ENCODE data around the gene RNASE11. TPM values are rescaled to one million over a fixed set of nuclear protein-coding genes. Genes with fewer than 3 reads are reported as not detected.
"Not testable (repeated sequence)": the region's sequence is repeated elsewhere in the genome, so short reads cannot be mapped to it uniquely, and the experiment has no call there.

Gene RNASE11
- total RNA-seq, 2 experiments from 2014 or later = not detected

GRCh38 chr14:20568393-20568792 is 19.4 kb downstream of the RNASE11 start:
- Mint-ChIP-seq H3K27me3 (no peaks in the 10 kb centered on the region), H3K9me3 (peaks cover 5% of the 10 kb centered on the region), H3K36me3 (ENCODE audit: low read depth) (no peaks in the 10 kb centered on the region), H3K27ac (no peak overlapping the region), H3K4me3 (no peak overlapping the region), H3K4me1 (ENCODE audit: low read depth) (peaks cover 7% of the 10 kb centered on the region)
- TF ChIP-seq, protein P1, sequence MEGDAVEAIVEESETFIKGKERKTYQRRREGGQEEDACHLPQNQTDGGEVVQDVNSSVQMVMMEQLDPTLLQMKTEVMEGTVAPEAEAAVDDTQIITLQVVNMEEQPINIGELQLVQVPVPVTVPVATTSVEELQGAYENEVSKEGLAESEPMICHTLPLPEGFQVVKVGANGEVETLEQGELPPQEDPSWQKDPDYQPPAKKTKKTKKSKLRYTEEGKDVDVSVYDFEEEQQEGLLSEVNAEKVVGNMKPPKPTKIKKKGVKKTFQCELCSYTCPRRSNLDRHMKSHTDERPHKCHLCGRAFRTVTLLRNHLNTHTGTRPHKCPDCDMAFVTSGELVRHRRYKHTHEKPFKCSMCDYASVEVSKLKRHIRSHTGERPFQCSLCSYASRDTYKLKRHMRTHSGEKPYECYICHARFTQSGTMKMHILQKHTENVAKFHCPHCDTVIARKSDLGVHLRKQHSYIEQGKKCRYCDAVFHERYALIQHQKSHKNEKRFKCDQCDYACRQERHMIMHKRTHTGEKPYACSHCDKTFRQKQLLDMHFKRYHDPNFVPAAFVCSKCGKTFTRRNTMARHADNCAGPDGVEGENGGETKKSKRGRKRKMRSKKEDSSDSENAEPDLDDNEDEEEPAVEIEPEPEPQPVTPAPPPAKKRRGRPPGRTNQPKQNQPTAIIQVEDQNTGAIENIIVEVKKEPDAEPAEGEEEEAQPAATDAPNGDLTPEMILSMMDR (IDR thresholded peaks at IDR 0.05) = no peak
- no peak for DNase-seq
- ChIA-PET CTCF (no interaction called here), POLR2A (no interaction called here)
- intact Hi-C loops (cut with micrococcal nuclease) = no loop called here
- ATAC-seq = no peak

GRCh38 chr14:20567199-20567598 is 20.6 kb downstream of the RNASE11 start:
- H3K4me3 Mint-ChIP-seq; H3K9me3 Mint-ChIP-seq; H3K27me3 Mint-ChIP-seq; H3K27ac Mint-ChIP-seq; DNase-seq; H3K4me1 Mint-ChIP-seq (ENCODE audit: low read depth); ATAC-seq; intact Hi-C loops (cut with micrococcal nuclease); POLR2A ChIA-PET; CTCF ChIA-PET; H3K36me3 Mint-ChIP-seq (ENCODE audit: low read depth): not testable (repeated sequence)

DNA sequence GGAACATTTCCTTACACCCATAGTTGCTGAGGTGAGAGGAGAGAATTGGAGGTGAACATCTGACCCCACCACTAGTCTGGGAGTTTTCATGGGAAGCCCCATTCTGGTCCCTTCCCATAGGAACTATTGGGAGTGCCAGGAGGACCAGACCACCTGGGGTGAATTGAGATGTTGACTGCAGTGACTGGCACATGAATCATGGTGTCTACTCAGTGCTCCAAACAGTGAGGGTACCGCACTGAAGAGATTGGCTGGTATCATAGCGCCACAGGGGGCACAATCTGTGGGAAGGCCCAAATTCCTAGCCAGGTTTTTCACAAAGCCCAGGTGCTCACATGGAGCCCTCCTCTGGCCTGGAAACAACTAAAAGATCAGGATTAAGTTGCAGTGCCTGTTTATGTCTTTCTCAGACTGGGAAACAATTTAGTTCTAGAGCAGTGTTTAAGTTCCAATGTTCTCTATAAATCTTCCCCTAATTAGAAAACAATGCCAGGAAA is 23.3 kb downstream of the RNASE11 start:
- ChIA-PET CTCF (no interaction called here), POLR2A (no interaction called here)
- H3K27me3 Mint-ChIP-seq = no peaks in the 10 kb centered on the region
- intact Hi-C loops (cut with micrococcal nuclease) = no loop called here
- ATAC-seq = no peak
- H3K36me3 Mint-ChIP-seq (ENCODE audit: low read depth) = no peaks in the 10 kb centered on the region
- H3K4me1 Mint-ChIP-seq (ENCODE audit: low read depth) = peaks cover 7% of the 10 kb centered on the region
- H3K9me3 Mint-ChIP-seq = peaks cover 5% of the 10 kb centered on the region
- H3K27ac Mint-ChIP-seq = no peak overlapping the region
- H3K4me3 Mint-ChIP-seq = no peak overlapping the region
- DNase-seq = no peak
- TF ChIP-seq, protein P1 (IDR thresholded peaks at IDR 0.05) = no peak

DNA sequence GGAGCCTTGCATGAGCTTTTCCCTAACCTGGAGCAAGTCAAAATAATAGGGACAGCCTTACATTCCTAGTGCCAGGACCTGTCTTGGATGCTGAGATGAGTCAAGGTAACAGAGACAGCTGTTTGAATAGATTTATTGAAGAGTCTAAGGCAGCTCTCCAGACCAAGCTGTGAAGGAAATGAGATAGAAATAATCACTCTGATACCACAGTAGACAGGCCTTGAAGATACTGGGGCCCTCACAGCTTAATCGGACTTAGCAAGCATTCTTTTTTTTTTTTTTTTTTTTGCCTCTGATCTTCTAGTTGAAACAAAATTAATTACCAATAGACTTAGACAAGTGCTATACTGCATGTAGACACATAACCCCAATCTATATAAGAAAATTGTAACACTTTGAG is 23.8 kb downstream of the RNASE11 start:
- intact Hi-C loops (cut with micrococcal nuclease) = no loop called here
- POLR2A ChIA-PET = no interaction called here
- no peaks in the 10 kb centered on the region for H3K36me3 Mint-ChIP-seq (ENCODE audit: low read depth)
- ATAC-seq (no peak), DNase-seq (no peak)
- H3K4me3 Mint-ChIP-seq = no peak overlapping the region
- CTCF ChIA-PET = no interaction called here
- H3K4me1 Mint-ChIP-seq (ENCODE audit: low read depth) = peaks cover 7% of the 10 kb centered on the region
- H3K9me3 Mint-ChIP-seq = peaks cover 5% of the 10 kb centered on the region
- H3K27me3 Mint-ChIP-seq = no peaks in the 10 kb centered on the region
- TF ChIP-seq, protein P1 (IDR thresholded peaks at IDR 0.05) = no peak
- H3K27ac Mint-ChIP-seq = no peak overlapping the region

DNA sequence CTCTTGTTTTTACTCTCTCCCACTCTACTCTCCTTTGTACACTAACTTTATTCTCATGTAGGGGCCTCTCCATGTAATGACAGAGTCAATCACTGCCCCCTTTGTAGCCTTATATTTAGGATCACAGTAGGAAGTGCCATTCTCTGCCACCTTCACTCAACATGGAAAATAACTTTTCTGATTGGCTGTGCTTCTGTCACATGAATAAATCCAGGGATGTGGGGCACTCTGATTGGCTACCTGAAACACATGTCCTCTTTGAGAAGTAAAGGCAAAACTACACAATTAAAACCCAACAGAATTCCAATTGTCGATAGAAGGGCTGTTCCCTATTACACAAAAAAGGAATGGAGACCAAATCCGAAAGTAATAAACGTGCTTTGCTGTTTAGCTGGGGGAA is 26.8 kb downstream of the RNASE11 start, which contains the start of gene RNASE9:
RNASE9 (minus strand) TSS at position 87 of the 400 bp plus-strand sequence.
- TF ChIP-seq, protein P1 (IDR thresholded peaks at IDR 0.05) = no peak
- ATAC-seq = no peak
- Mint-ChIP-seq H3K27ac (no peak within 1 kb of the TSS), H3K36me3 (ENCODE audit: low read depth) (no peaks in the 10 kb centered on the region), H3K9me3 (no peaks in the 10 kb centered on the region), H3K4me3 (no peak within 1 kb of the TSS), H3K27me3 (no peaks in the 10 kb centered on the region), H3K4me1 (ENCODE audit: low read depth) (no peaks in the 10 kb centered on the region)
- intact Hi-C loops (cut with micrococcal nuclease) = no loop called here
- no peak for DNase-seq
- ChIA-PET POLR2A (interaction anchor here (0.7 kb wide), 1 partner anchor 8 kb away, joined by 4 read pairs; no protein-coding TSS in a partner anchor), CTCF (no interaction called here)

DNA sequence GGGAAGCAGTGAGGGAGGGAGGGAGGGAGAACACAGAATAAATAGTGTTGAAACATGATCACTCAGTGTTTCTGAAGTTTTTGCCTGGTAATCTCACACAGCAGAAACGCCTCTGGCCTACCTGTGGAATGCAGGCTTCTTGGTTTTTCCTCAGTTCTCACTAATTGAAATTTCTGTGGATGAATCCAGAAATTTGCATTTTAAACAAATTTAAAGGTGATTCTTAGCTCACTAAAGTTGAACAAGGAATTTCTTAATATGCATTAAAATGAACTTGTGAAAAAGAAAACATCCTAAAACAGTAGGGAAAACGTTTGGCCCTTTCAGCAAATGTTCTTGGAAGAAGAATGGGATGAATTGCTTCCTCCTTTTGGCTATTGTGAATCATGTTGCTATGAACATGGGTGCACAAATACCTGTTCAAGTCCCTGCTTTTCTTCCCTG is 28.3 kb downstream of the RNASE11 start:
- no peaks in the 10 kb centered on the region for H3K9me3 Mint-ChIP-seq
- ChIA-PET CTCF (no interaction called here), POLR2A (no interaction called here)
- intact Hi-C loops (cut with micrococcal nuclease) = no loop called here
- H3K36me3 Mint-ChIP-seq (ENCODE audit: low read depth) = no peaks in the 10 kb centered on the region
- H3K4me3 Mint-ChIP-seq = no peak overlapping the region
- TF ChIP-seq, protein P1 (IDR thresholded peaks at IDR 0.05) = no peak
- no peak overlapping the region for H3K27ac Mint-ChIP-seq
- H3K27me3 Mint-ChIP-seq = no peaks in the 10 kb centered on the region
- DNase-seq (no peak), ATAC-seq (no peak)
- no peaks in the 10 kb centered on the region for H3K4me1 Mint-ChIP-seq (ENCODE audit: low read depth)
